A172 (cell line): Measurements from ENCODE around the gene PRRT1. TPM values are rescaled to one million over a fixed set of nuclear protein-coding genes. Genes with fewer than 3 reads are reported as not detected.
A peak's percentile ranks its signal among the peaks of the same experiment; 100 is the strongest.
"Not testable (repeated sequence)": the region's sequence is repeated elsewhere in the genome, so short reads cannot be mapped to it uniquely, and the experiment has no call there.

ENCODE experiments used
- DNase-seq: peaks from one replicate; pipeline ENCODE4 v3.0.0-alpha.2; 2015; ENCODE audit warnings: low spot score
- total RNA-seq: library from RNA; depleted of rRNA; stranded (reverse); fragments of >200 nt; shearing (Covaris generic); gene quantifications from 2 replicates; pipeline ENCODE4 v1.2.3, GENCODE V29; 2014

Gene PRRT1
- total RNA-seq, 1 experiment from 2014 or later: not detected

GRCh38 chr6:32188381-32189068 is 36.8 kb upstream of the PRRT1 start:
- no peak for DNase-seq

- not testable (repeated sequence) for DNase-seq
Measured at GRCh38 chr6:32187725-32188380, 36.1 kb upstream of the PRRT1 start.

GRCh38 chr6:32187009-32187709 is 35.4 kb upstream of the PRRT1 start:
- DNase-seq: no peak

- not testable (repeated sequence) for DNase-seq
Measured at GRCh38 chr6:32186151-32186840, 34.6 kb upstream of the PRRT1 start.

- peak; percentile 91 for DNase-seq
Measured at GRCh38 chr6:32185681-32186131, 34.0 kb upstream of the PRRT1 start.

- no peak for DNase-seq
Measured at GRCh38 chr6:32184084-32184640, 32.4 kb upstream of the PRRT1 start, which contains the start of gene AGER. TSS of gene AGER (minus strand) at chr6:32184253. CDS start at chr6:32184222, 31 bp downstream.

GRCh38 chr6:32183483-32184083 is 31.8 kb upstream of the PRRT1 start:
- no peak for DNase-seq

- no peak for DNase-seq
Measured at GRCh38 chr6:32183030-32183429, 31.3 kb upstream of the PRRT1 start.

GRCh38 chr6:32182555-32182981 is 30.8 kb upstream of the PRRT1 start:
- DNase-seq: no peak

GRCh38 chr6:32181915-32182529 is 30.3 kb upstream of the PRRT1 start:
- DNase-seq: no peak

GRCh38 chr6:32181148-32181702 is 29.5 kb upstream of the PRRT1 start:
- no peak for DNase-seq

GRCh38 chr6:32179766-32180405 is 28.1 kb upstream of the PRRT1 start:
- DNase-seq: no peak

- DNase-seq: no peak
Measured at GRCh38 chr6:32178547-32179440, 27.1 kb upstream of the PRRT1 start.

- DNase-seq: peak; percentile 100
Measured at GRCh38 chr6:32177788-32178546, 26.2 kb upstream of the PRRT1 start, which contains the start of gene RNF5. TSS of gene RNF5 (plus strand) at chr6:32178405. CDS start at chr6:32178512, 107 bp downstream.

GRCh38 chr6:32177183-32177787 is 25.5 kb upstream of the PRRT1 start:
- DNase-seq: no peak

GRCh38 chr6:32176476-32177182 is 24.9 kb upstream of the PRRT1 start:
- peak; percentile 37 for DNase-seq
